IPS-20b (cell line): ENCODE results near the gene WNT6.

Experiments
- H3K27ac ChIP-seq: one replicate; pipeline ENCODE4 v1.5.1; 2013; ENCODE audit warnings: low read length
- H3K27me3 ChIP-seq: 2 replicates; pipeline ENCODE4 v1.6.1; 2013; ENCODE audit warnings: mild to moderate bottlenecking, low read length, inconsistent platforms; ENCODE audit not compliant: insufficient read depth
- H3K36me3 ChIP-seq: 2 replicates; pipeline ENCODE4 v1.6.1; 2013; ENCODE audit warnings: low read depth, mild to moderate bottlenecking, inconsistent platforms, low read length, moderate library complexity; ENCODE audit not compliant: insufficient read depth
- H3K4me1 ChIP-seq: 2 replicates; pipeline ENCODE4 v1.6.1; 2013; ENCODE audit warnings: mild to moderate bottlenecking, control low read depth, inconsistent platforms, low read length, moderate library complexity; ENCODE audit not compliant: insufficient read depth
- H3K4me3 ChIP-seq: 2 replicates; pipeline ENCODE4 v1.5.1; 2013; ENCODE audit warnings: mild to moderate bottlenecking, low read length, inconsistent platforms
- H3K9ac ChIP-seq: 2 replicates; pipeline ENCODE4 v1.6.1; 2013; ENCODE audit warnings: low read depth, mild to moderate bottlenecking, inconsistent platforms, low read length, moderate library complexity
- H3K9me3 ChIP-seq: 2 replicates; pipeline ENCODE4 v1.6.1; 2013; ENCODE audit warnings: mild to moderate bottlenecking, low read depth, low read length, inconsistent platforms; ENCODE audit not compliant: insufficient read depth

The WNT6 gene

GRCh38 chr2:218872645-218873358, 13.2 kb downstream of the WNT6 start:
- Histone ChIP-seq H3K9ac (no peak overlapping the region), H3K4me1 (peaks cover 5% of the 10 kb centered on the region; the same call in 1 of the 2 replicates), H3K4me3 (no peak overlapping the region), H3K27ac (no peak overlapping the region), H3K36me3 (no peaks in the 10 kb centered on the region), H3K9me3 (peaks cover 5% of the 10 kb centered on the region; the same call in 1 of the 2 replicates), H3K27me3 (peaks cover 100% of the 10 kb centered on the region)

GRCh38 chr2:218873359-218874194, 14.0 kb downstream of the WNT6 start:
- peaks cover 5% of the 10 kb centered on the region; the same call in 1 of the 2 replicates for H3K9me3 ChIP-seq
- no peak overlapping the region for H3K4me3 ChIP-seq
- peaks cover 100% of the 10 kb centered on the region for H3K27me3 ChIP-seq
- H3K36me3 ChIP-seq, result no peaks in the 10 kb centered on the region
- H3K9ac ChIP-seq, result no peak overlapping the region
- peaks cover 8% of the 10 kb centered on the region for H3K4me1 ChIP-seq
- no peak overlapping the region for H3K27ac ChIP-seq

GRCh38 chr2:218875692-218876246, 16.2 kb downstream of the WNT6 start:
- H3K4me3 ChIP-seq, result no peak overlapping the region

GRCh38 chr2:218876562-218877219, 17.1 kb downstream of the WNT6 start:
- Histone ChIP-seq H3K27ac (no peak overlapping the region), H3K27me3 (peaks cover 100% of the 10 kb centered on the region), H3K4me1 (peaks cover 9% of the 10 kb centered on the region), H3K4me3 (no peak overlapping the region), H3K9ac (no peak overlapping the region), H3K9me3 (peaks cover 8% of the 10 kb centered on the region; the same call in 1 of the 2 replicates), H3K36me3 (no peaks in the 10 kb centered on the region)

More at GRCh38 chr2:218875692-218876246, 16.2 kb downstream of the WNT6 start:
- H3K27me3 ChIP-seq, result peaks cover 100% of the 10 kb centered on the region
- no peak overlapping the region for H3K9ac ChIP-seq
- H3K9me3 ChIP-seq, result peaks cover 5% of the 10 kb centered on the region; the same call in 1 of the 2 replicates
- no peaks in the 10 kb centered on the region for H3K36me3 ChIP-seq
- H3K4me1 ChIP-seq, result peaks cover 9% of the 10 kb centered on the region
- H3K27ac ChIP-seq, result no peak overlapping the region

GRCh38 chr2:218877331-218877730, 17.7 kb downstream of the WNT6 start:
- Histone ChIP-seq H3K4me3 (no peak overlapping the region), H3K9me3 (peaks cover 9% of the 10 kb centered on the region; the same call in 1 of the 2 replicates), H3K27me3 (peaks cover 100% of the 10 kb centered on the region), H3K27ac (no peak overlapping the region), H3K36me3 (no peaks in the 10 kb centered on the region), H3K9ac (no peak overlapping the region), H3K4me1 (peaks cover 9% of the 10 kb centered on the region)

GRCh38 chr2:218877891-218878290, 18.3 kb downstream of the WNT6 start:
- peaks cover 100% of the 10 kb centered on the region for H3K27me3 ChIP-seq
- no peak overlapping the region for H3K9ac ChIP-seq
- no peaks in the 10 kb centered on the region for H3K36me3 ChIP-seq
- no peak overlapping the region for H3K27ac ChIP-seq
- H3K4me3 ChIP-seq, result no peak overlapping the region
- peaks cover 7% of the 10 kb centered on the region for H3K4me1 ChIP-seq
- H3K9me3 ChIP-seq, result peaks cover 10% of the 10 kb centered on the region; the same call in 1 of the 2 replicates

- Histone ChIP-seq H3K27ac (no peak overlapping the region), H3K27me3 (peaks cover 99% of the 10 kb centered on the region), H3K36me3 (no peaks in the 10 kb centered on the region), H3K9me3 (peaks cover 14% of the 10 kb centered on the region; the same call in 1 of the 2 replicates), H3K4me1 (peaks cover 4% of the 10 kb centered on the region), H3K9ac (no peak overlapping the region), H3K4me3 (no peak overlapping the region)
Measured at GRCh38 chr2:218878486-218878885, 18.9 kb downstream of the WNT6 start.

GRCh38 chr2:218878926-218879761, 19.5 kb downstream of the WNT6 start:
- Histone ChIP-seq H3K9ac (no peak overlapping the region), H3K4me1 (peaks cover 4% of the 10 kb centered on the region), H3K4me3 (no peak overlapping the region), H3K27ac (no peak overlapping the region), H3K36me3 (no peaks in the 10 kb centered on the region), H3K27me3 (peaks cover 99% of the 10 kb centered on the region), H3K9me3 (peaks cover 14% of the 10 kb centered on the region; the same call in 1 of the 2 replicates)

- Histone ChIP-seq H3K4me1 (peaks cover 4% of the 10 kb centered on the region), H3K9ac (no peak overlapping the region), H3K4me3 (no peak overlapping the region), H3K27ac (no peak overlapping the region), H3K36me3 (no peaks in the 10 kb centered on the region), H3K9me3 (peaks cover 10% of the 10 kb centered on the region; the same call in 1 of the 2 replicates), H3K27me3 (peaks cover 99% of the 10 kb centered on the region)
Measured at GRCh38 chr2:218879776-218880101, 20.1 kb downstream of the WNT6 start.

- H3K4me1 ChIP-seq, result peaks cover 4% of the 10 kb centered on the region
- peaks cover 99% of the 10 kb centered on the region for H3K27me3 ChIP-seq
- no peak within 1 kb of the TSS for H3K9ac ChIP-seq
- H3K36me3 ChIP-seq, result no peaks in the 10 kb centered on the region
- peaks cover 8% of the 10 kb centered on the region; the same call in 1 of the 2 replicates for H3K9me3 ChIP-seq
- H3K27ac ChIP-seq, result no peak within 1 kb of the TSS
- H3K4me3 ChIP-seq, result peak within 1 kb of the TSS; percentile 13; the same call in 1 of the 2 replicates
Measured at GRCh38 chr2:218880102-218880858, 20.7 kb downstream of the WNT6 start, which contains the start of gene WNT10A. Gene WNT10A (plus strand): TSS chr2:218880852. CDS start chr2:218880996, 144 bp downstream.
